Amygdala (tissue), 56 donors: ENCODE results near the gene TMEM108.

Source experiments
- DNase-seq, 56 donors: peaks; one replicate each; lab custom pipeline; 2025; lab: John Stamatoyannopoulos, UW

Gene TMEM108

GRCh38 chr3:133300102-133300501 is 261.9 kb downstream of the TMEM108 start:
- DNase-seq: no peak

DNA sequence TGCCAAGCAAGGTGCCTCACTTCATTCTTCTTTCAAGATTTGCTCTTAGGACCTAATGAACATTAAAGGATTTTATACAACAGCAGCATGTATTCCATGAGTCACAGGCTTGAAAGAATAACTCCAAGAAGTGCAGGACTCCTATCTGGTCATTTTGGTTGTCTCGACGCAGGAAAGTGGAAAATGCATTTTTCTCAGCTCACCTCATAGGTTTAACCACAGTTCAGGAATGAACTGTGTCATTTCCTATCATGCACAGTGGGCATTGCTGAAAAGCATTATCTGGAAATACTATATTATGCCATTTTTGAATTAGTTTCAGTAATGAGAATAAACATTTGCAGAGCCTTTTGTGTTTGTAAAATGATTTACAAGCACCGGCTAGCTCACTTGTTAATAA is 263.0 kb downstream of the TMEM108 start:
- DNase-seq: no peak

DNA sequence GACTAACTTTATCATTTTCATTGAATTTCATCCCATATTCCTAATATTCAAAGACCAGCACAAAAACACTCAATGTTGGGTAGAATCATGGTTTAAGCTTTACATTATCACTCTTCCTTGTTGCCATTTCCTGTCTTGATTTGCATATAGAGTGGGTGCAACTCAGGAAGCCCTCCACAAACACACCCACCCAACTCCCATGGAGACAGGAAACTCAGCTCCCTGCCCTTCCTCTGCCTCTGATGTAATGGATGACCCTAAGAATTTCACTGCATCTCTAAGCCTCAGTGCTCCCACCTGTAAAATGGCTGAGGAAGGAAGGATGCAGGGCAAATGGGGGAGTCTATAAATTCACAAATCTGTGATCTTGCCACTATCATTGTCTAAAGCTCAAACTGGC is 263.5 kb downstream of the TMEM108 start:
- DNase-seq: no peak

DNA sequence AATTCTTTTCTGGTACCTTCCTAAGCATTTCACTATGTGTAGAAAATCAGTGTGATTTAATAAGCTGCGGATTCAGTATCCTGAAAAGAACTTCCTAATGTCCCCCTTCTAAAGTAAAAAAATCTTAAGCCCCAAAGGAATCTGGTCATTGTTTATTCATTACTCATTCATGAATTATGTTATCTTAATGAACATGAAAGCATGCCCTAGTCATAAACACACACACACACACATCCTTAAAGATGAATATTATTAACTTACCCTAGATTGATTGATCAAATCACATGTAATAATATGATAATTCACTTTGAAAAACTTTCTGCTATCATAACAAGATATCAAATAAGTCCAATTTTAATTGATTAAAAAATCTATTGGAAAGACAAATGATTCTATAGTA is 265.2 kb downstream of the TMEM108 start:
- DNase-seq: no peak

DNA sequence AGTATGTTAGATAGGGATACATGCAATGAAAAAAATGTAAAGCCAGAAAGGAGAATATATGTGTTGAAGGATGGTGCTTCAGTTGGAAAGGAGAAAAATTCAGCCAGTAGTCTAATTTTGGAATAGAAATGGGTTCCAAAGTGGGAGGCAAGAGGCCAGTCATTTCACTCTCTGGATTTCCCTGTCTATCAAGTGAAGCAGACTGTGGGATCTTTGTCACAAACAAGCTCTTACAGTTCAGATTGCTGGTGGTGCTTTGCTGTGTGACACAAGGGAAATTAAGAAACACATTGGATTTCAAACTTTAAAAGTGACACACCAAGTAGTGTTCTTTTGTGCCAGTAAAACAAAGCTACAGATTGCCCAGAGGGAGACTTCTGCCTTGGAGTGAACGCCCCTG is 279.7 kb downstream of the TMEM108 start:
- no peak for DNase-seq

- DNase-seq: no peak
Measured at GRCh38 chr3:133328373-133328772, 290.2 kb downstream of the TMEM108 start.

DNA sequence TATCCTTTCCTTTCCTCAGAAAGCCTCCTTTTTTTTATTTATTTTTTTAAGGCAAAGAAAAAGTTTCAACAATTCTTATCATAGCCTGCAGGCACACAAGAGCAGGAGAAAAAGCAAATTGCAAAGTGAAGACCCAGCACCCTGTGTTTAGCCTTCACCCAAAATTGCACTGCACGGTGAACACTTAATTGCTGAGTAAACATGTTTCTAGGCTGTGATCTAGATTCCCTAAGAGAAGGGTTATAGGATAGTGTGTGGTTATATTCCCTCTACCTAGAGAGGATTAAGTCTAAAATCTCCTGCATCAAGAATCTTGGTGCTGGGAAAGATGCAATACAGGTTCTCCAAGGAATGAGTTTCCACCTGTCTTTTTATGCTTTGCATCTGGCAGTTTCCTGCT is 291.4 kb downstream of the TMEM108 start:
- no peak for DNase-seq

GRCh38 chr3:133330065-133330464 is 291.9 kb downstream of the TMEM108 start:
- DNase-seq: peak in 11 of 56 donors; percentile 2 to 19 (median 10)

DNA sequence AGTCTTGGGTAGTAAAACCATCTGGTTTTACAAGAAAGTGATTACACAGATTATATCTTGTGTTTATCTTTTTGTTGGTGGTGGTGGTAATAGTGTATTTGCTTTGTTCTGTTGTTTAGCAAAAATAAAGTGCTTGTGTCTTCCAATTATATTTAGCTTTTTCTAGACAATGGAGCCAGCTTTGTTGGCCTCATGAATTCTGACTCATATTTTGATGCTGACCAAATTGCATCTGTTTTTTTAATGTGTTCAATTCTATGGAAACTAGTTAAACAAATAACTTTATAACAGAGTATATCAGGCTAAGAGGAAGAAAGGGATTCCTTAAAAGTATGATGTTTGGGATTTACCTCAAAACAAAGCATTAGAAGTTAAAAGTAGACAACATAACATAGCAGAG is 292.3 kb downstream of the TMEM108 start:
- no peak for DNase-seq

DNA sequence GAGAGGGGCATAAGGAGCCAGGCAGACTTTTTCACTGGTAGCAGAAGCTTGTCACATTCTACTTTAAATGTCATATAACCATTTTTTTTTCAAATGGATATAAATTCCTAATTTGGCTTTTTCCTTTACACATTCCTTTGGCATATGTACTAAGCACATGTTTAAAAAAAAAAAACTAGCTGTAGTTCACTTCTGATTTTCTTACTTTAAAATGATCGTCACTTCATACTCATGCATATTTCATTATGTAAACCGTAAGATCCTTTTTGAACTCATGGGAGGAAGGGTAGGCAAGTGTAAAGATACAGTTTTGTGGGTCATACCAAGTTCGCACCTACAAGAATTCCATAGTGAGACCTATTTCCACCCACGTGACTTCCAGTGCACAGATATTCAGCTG is 316.5 kb downstream of the TMEM108 start:
- no peak for DNase-seq

GRCh38 chr3:133360476-133360875 is 322.3 kb downstream of the TMEM108 start:
- no peak for DNase-seq

DNA sequence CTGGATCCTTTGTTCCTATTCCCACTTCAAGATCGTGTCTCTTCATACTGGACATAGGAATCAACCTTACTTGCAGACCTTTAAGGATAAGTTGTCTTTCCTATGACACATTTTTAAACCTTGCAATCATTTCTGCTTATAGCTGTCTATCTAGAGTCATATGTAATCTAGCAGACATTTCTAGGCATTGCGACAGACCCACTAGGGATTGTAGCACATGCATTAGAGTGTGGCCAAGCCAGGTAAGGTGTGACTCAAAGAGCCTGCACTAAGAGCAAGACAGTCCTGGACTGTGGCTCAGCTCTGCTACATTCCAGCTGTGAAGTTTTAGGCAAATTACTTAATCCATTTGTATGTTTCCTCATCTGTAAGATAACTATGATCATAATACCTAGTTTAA is 322.8 kb downstream of the TMEM108 start:
- no peak for DNase-seq

DNA sequence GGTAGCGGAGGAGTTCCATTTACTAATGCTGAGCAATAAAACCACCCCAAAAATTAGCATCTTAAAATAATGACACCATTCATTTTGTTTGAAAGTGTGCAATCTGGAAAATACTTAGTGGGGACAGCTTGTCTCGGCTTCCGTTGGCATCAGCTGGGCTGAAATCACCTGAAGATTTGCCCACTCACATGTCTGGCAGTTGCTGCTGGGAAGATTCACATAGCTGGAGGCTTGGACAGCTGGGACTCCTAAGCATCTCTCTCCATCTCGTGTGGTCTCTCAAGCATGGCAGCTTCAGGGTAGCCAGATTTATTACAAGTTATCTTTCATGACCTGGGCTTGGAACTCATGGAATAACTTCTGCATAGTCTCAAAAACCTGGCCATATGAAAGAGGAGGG is 323.2 kb downstream of the TMEM108 start:
- DNase-seq: no peak

GRCh38 chr3:133362539-133362938 is 324.3 kb downstream of the TMEM108 start:
- DNase-seq: no peak

- DNase-seq: no peak
Measured at GRCh38 chr3:133364704-133365103, 326.5 kb downstream of the TMEM108 start.

GRCh38 chr3:133366921-133367320 is 328.7 kb downstream of the TMEM108 start:
- no peak for DNase-seq

DNA sequence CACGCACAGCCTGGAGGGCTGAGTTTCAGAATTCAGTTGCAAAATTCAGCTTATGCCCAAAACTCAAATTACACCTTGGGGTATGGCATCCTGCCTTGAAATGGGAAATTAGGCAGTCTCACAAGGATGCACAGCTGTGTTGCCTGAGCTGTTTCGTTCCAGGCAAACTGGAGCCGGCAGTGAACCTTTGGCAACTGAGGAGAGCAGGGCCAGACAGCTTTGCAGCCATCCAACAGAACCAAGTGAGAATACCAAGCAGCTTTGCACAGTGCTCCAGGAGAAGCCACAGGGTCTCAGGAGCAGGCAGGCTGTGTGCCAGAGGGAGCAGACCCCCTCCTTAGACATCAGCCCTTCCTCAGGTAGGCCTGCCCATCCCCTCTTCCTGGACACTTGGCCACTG is 329.2 kb downstream of the TMEM108 start:
- DNase-seq: no peak

GRCh38 chr3:133367956-133368355 is 329.8 kb downstream of the TMEM108 start:
- DNase-seq: no peak

- DNase-seq: no peak
Measured at GRCh38 chr3:133368371-133369067, 330.3 kb downstream of the TMEM108 start.

DNA sequence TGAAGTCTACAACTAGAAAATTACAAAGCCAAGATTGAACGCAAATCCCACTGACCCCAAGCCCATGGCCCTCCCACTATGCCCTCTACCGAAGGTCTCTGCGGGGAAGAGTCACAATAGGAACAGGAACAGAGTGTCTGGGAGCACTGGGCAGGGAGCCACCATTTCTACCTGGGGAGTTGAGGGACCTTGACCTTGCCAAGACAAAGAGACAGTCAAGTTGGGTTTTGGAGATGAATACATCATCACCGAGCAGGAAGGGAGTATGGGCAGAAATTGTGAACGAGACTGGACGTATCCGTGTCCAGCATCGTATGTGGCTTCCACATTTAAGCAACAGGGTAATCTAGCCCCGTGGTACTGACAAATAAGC is 330.9 kb downstream of the TMEM108 start:
- DNase-seq: no peak

GRCh38 chr3:133371181-133371580 is 333.0 kb downstream of the TMEM108 start:
- no peak for DNase-seq

GRCh38 chr3:133371676-133372075 is 333.5 kb downstream of the TMEM108 start:
- DNase-seq: no peak
